K562 (cell line): Measurements from ENCODE around the gene JMY.

ENCODE experiments used
- ERF ChIP-seq: fragments of 450-650 bp; formaldehyde crosslinking; IDR thresholded peaks from 2 replicates; pipeline ENCODE4 v1.4.0; 2020; ENCODE audit warnings: mild to moderate bottlenecking, mixed read lengths
- HCFC1 ChIP-seq: IDR thresholded peaks from 2 replicates; pipeline ENCODE4 v1.6.1; 2012; ENCODE audit warnings: low read depth, low read length, improper control_type of control experiment
- IRF2 ChIP-seq: sonication (generic); formaldehyde crosslinking; IDR thresholded peaks from 2 replicates; pipeline ENCODE4 v1.8.1; 2022; ENCODE audit warnings: mild to moderate bottlenecking, missing genetic modification reagents
- KLF6 ChIP-seq: fragments of 250-450 bp; sonication (Bioruptor Pico); IDR thresholded peaks from 2 replicates; pipeline ENCODE4 v1.4.0; 2020; ENCODE audit warnings: mild to moderate bottlenecking, moderate library complexity, borderline replicate concordance
- MYC ChIP-seq, 2 experiments: fragments of 250-450 bp in 1 of 2; sonication (Bioruptor Pico) in 1 of 2; IDR thresholded peaks; 2 replicates each; pipeline versions ENCODE4 v1.5.1 to v1.6.1; 2012 to 2021; ENCODE audit warnings: low read depth in 2 of 2, borderline replicate concordance in 1 of 2, improper control_type of control experiment in 1 of 2, low read length in 1 of 2, mild to moderate bottlenecking in 1 of 2, moderate library complexity in 1 of 2
- POLR2AphosphoS5 ChIP-seq: IDR thresholded peaks from 2 replicates; pipeline ENCODE4 v1.6.1; 2011; ENCODE audit warnings: mild to moderate bottlenecking, low read depth, low read length, moderate library complexity; ENCODE audit not compliant: control insufficient read depth, insufficient read depth
- RBBP5 ChIP-seq: fragments of 200-600 bp; sonication (generic); IDR thresholded peaks from 2 replicates; pipeline ENCODE4 v1.6.1; 2012; ENCODE audit warnings: borderline replicate concordance, mild to moderate bottlenecking, low read length, control low read depth, inconsistent platforms; ENCODE audit not compliant: insufficient read depth, poor library complexity, severe bottlenecking
- SRF ChIP-seq, 2 experiments: fragments of 250-450, 450-650 bp in 1 of 2; sonication (Bioruptor Pico) in 1 of 2; sonication (generic) in 1 of 2; formaldehyde crosslinking; IDR thresholded peaks; 2 replicates each; pipeline versions ENCODE4 v1.5.0 to v1.5.1; 2020 to 2022; ENCODE audit warnings: mild to moderate bottlenecking in 1 of 2, missing genetic modification reagents in 1 of 2
- TRIM24 ChIP-seq, 2 experiments: fragments of 450-650 bp; IDR thresholded peaks; 2 replicates each; pipeline ENCODE4 v1.6.1; 2016
- ZNF274 ChIP-seq: IDR thresholded peaks from 2 replicates; pipeline ENCODE4 v1.6.1; 2011; ENCODE audit warnings: low read depth, mild to moderate bottlenecking, low read length, moderate library complexity, borderline replicate concordance
- ZZZ3 ChIP-seq: fragments of 450-650 bp; IDR thresholded peaks from 2 replicates; pipeline ENCODE4 v1.6.1; 2016; ENCODE audit warnings: antibody characterized with exemption, mild to moderate bottlenecking, moderate library complexity
- TF ChIP-seq, protein P1 (sequence below), 3 experiments: IDR thresholded peaks in 2 of 3; conservative IDR thresholded peaks in 1 of 3; 2 replicates each; pipeline ENCODE4 v1.5.1; 2011 to 2012; ENCODE audit warnings: low read length in 3 of 3, mild to moderate bottlenecking in 3 of 3, control low read depth in 2 of 3, improper control_type of control experiment in 1 of 3, inconsistent platforms in 1 of 3, low read depth in 1 of 3, mixed read lengths in 1 of 3, moderate library complexity in 1 of 3; ENCODE audit not compliant: insufficient read depth in 2 of 3

DNA sequence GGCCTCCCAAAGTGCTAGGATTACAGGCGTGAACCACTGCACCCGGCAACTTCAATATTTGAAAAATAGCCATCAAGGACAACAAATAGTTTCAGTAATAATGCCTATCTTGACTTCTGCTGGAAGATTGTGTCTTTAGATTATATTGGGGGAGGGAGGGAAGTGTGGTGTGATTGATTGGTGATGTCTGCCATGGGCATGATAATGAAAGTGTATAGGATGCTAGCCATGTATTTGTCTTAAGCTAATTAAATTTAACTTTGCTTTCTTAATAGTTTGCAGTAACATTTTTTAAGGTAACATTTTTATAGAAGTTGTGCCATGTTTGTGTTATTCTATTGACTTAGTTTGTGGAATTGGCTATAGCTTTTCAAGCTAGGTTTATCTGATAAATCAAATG is 4.6 kb downstream of the JMY start:
- TF ChIP-seq POLR2AphosphoS5, result no peak
- no peak for TF ChIP-seq TRIM24 (IDR thresholded peaks at IDR 0.05)
- TF ChIP-seq ZZZ3, result no peak
- TF ChIP-seq, protein P1, sequence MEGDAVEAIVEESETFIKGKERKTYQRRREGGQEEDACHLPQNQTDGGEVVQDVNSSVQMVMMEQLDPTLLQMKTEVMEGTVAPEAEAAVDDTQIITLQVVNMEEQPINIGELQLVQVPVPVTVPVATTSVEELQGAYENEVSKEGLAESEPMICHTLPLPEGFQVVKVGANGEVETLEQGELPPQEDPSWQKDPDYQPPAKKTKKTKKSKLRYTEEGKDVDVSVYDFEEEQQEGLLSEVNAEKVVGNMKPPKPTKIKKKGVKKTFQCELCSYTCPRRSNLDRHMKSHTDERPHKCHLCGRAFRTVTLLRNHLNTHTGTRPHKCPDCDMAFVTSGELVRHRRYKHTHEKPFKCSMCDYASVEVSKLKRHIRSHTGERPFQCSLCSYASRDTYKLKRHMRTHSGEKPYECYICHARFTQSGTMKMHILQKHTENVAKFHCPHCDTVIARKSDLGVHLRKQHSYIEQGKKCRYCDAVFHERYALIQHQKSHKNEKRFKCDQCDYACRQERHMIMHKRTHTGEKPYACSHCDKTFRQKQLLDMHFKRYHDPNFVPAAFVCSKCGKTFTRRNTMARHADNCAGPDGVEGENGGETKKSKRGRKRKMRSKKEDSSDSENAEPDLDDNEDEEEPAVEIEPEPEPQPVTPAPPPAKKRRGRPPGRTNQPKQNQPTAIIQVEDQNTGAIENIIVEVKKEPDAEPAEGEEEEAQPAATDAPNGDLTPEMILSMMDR (IDR thresholded peaks at IDR 0.05 in 2 of 3, conservative IDR thresholded peaks at IDR 0.05 in 1 of 3; ENCODE audit: insufficient read depth in 2 of 3, low read depth in 1 of 3, low read length in 3 of 3), result no peak
- no peak for TF ChIP-seq RBBP5
- no peak for TF ChIP-seq ZNF274
- TF ChIP-seq HCFC1, result no peak
- TF ChIP-seq IRF2 (CRISPR knock-in tag), result no peak
- no peak for TF ChIP-seq MYC (IDR thresholded peaks at IDR 0.05; ENCODE audit: low read depth, low read length)
- TF ChIP-seq MYC (CRISPR knock-in tag; IDR thresholded peaks at IDR 0.05; ENCODE audit: borderline replicate concordance, low read depth), result no peak
- no peak for TF ChIP-seq KLF6 (CRISPR knock-in tag)
- no peak for TF ChIP-seq SRF (CRISPR knock-in tag; IDR thresholded peaks at IDR 0.05)
- no peak for TF ChIP-seq ERF (CRISPR knock-in tag)
